HG03045 (cell line): ENCODE results near the gene DNAJB6.
"Not testable (repeated sequence)": the region's sequence is repeated elsewhere in the genome, so short reads cannot be mapped to it uniquely, and the experiment has no call there.

Experiments
- ATAC-seq: cut with Tn5 transposase; IDR thresholded peaks from one replicate; pipeline ENCODE4 v1.9.1; 2021; ENCODE audit warnings: mild to moderate bottlenecking, moderate library complexity; ENCODE audit not compliant: unreplicated experiment

The DNAJB6 gene

DNA sequence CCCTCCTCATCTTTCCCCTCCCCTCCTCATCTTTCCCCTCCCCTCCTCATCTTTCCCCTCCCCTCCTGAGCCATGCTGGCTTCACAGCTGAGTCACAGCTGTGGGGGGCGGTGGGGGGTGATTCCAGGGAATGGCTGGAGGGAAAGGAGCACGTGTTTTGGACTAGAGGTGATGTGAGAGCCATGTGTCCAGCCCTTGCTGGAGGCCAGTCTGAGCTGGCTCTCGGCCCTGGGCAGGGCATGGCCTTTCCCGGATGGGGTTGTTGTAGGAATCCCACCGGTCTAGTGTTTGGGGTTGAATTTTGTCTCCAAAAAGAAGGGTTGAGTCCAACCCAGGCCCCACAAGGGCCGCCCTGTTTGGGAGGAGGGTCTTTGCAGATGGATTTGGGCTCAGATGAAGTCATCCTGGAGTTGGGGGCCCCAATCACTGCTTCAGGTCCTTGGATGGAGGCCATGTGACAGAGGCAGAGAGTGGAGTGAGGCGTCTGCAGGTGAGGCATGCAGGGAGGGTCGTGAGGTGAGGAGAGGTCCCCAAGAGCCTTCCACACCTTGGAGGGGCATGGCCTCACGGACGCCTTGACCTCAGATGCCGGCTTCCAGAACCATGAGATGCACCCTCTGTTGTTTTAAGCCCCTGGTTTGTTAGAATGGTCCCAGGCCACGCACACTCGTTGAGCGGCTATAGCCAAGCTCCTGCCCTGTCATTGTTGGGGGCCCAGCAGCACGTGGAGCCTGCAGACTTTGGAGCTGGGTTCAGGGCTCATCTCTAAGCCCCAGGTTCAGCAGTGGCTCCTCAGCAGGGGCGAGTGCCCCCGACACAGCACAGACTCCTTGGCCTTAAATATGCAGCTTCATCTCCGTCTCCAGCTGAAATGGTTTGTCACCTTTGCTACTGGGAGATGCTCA, 101.6 kb downstream of the DNAJB6 start:
- no peak for ATAC-seq

DNA sequence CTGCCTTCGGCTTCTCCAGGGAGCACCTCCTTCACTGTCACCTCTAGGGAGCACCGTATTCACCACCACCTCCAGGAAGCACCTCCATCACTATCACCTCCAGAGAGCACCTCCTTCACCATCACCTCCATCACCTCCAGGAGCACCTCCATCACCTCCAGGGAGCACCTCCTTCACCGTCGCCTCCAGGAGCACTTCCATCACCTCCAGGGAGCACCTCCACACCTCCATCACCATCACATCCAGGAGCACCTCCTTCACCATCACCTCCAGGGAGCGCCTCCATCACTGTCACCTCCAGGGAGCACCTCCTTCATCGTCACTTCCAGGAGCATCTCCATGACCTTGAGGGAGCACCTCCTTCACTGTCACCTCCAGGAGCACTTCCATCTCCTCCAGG, 102.3 kb downstream of the DNAJB6 start:
- no peak for ATAC-seq

DNA sequence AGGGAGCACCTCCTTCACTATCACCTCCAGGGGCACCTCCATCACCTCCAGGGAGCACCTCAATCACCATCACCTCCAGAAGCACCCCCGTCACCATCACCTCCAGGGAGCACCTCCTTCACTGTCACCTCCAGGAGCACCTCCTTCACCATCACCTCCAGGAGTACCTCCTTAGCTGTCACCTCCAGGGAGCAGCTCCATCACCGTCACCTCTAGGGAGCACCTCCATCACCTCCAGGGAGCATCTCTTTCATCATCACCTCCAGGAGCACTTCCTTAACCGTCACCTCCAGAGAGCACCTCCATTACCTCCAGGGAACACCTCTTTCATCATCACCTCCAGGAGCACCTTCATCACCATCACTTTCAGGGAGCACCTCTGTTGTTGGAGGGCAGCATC, 103.0 kb downstream of the DNAJB6 start:
- ATAC-seq: no peak

DNA sequence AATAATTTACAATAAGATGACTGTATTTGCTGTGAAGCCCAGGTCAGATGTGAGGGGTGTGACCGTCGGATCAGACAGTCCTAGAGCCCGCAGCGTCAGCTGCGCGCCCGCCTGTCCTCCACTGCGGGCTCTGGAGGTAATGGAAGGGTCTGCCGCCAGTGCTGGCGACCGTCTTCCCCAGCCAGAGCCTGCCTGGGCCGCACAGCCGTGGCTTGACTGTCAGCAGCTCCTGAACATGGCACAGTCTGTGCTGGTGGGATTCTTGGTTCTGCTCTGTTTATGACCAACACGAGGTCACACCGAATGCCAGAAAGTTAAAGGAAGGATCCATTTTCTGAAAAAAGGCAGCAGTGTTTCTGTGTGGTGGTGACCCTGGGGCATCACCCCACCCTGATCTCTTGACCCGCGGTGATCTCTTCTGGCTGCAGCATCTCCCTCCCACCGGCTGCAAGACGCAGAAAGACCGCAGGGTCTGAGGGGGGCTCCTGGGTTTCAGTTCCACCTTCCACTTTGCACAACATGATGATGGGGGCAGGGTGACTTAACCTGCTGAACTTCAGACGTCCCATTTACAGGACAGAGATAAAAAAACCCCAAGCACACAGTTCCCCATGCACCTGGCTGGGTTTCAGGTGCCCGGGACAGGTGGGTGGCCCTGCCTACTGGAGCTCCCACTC, 103.7 kb downstream of the DNAJB6 start:
- no peak for ATAC-seq

DNA sequence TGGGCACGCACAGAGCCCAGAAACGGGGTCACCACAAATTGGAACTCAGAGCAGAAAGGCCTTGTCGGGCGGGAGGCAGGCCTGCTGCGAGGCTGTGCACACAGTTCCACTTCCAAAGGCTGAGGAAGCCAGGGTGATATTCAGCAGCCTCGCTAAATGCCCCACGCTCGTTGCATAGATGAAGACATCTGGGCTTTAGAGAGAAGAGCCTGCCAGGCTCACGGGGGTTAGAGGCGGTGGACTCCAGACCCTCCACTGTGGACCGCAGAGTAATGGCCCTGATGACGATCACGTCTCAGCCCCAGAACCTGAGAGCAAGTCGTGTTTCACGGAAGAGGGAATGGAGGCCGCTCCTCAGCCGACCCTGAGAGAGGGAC, 104.2 kb downstream of the DNAJB6 start:
- ATAC-seq: no peak

DNA sequence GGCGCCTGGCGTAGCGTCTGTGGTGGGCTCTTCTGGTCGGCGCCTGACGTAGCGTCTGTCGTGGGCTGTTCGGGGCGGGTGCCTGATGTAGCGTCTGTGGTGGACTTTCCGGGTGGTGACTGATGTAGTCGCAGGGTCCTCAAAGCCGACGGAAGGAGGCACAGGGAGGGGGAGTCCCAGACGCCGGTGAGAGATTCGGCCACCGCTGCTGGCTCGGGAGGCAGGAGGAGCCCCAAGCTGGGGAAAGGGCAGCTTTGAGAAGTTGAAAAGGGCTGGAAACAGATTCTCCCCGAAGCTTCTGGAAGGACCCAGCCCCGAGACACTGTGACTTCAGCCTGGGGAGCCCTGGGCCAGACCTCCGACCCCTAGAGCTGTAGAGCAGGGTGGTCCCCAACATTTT, 105.7 kb downstream of the DNAJB6 start:
- ATAC-seq: no peak

DNA sequence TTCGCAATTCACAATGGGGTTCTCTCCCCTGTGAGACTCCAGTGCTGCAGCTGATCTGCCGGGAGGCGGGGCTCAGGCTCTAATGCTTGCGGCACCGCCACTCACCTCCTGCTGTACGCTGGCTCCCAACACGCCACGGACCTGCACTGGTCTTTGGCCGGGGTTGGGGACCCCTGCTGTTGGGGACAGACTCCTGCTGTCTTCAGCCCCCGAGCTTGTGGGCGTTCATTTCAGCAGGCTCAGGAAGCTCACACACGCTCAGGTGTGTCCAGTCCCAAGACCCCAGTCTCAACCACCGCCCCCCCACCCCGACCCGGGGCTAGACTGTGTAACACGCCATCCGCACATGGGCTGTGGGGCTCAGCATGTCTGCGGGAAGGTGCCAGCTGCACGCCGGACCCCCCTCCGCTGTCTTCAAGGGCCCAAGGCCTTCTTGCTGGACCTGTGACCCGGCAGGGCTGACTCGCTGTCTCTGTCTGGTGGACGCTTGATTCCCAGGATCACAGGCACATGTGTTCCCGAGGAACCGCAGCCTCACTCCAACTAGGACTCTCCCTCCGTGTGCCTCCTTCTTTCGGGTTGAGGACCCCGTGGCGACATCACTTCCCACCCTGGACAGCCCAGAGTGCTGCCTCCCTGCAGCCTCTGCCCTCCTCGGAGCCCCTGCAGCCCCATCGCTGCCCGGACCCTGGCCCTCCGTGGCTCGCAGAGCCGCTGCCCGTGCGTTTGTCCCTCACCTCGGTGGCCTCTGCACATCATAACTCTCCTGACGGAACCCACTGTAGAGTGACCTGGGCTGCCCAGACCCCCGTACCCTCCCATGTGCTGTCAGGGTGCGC, 106.4 kb downstream of the DNAJB6 start:
- ATAC-seq: no peak

DNA sequence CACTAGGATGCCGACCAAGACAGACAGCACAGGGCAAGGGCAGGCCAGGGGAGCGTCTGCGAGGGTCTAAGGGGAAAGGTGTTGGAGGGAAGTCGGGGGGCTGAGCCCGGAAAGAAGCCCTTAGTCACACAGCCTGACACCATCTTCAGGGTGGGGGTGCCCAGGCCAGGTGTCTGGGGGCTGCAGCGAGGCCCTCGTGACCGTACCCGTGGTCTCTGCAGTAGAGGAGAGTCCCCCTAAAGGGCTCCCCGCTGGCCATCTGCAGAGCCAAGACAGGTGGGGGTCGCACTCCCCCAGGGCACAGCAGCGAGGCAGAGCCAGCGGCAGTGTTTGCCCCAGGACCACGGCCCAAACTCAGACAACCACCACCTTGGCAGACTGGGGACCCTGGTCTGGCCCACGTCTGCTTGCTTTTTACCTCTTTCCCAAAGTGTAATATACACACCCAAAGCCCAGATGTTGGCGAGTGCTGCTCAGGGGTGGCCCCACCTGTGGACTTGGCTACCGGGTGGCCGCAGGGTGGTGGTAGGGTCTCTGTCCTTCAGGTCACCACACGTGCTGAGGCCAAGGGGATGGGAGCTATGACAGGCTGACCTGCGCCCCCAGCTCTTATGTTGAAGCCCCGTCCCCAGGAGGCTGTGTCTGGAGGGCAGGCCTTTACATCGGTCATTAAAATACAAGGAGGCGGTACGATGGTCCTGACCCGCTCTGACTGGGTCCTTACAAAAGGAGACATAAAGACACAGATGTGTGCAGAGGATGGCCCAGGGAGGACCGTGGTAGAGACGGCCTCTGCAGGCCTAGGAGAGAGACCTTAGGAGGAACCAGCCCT, 107.4 kb downstream of the DNAJB6 start:
- no peak for ATAC-seq

DNA sequence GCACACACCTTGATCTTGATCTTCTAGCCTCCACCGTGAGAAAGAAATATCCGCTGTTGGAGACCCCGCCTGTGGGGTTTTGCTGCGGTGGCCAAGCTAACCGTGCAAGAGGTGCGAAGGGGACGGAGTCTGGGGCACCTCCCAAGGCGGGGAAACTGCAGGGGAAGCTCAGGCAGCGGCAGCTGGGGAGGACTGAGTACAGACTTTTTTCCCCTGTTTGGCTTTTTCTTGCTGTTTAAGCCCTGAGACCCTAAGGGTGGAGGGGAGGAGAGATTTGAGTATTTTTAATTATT, 108.0 kb downstream of the DNAJB6 start:
- no peak for ATAC-seq

DNA sequence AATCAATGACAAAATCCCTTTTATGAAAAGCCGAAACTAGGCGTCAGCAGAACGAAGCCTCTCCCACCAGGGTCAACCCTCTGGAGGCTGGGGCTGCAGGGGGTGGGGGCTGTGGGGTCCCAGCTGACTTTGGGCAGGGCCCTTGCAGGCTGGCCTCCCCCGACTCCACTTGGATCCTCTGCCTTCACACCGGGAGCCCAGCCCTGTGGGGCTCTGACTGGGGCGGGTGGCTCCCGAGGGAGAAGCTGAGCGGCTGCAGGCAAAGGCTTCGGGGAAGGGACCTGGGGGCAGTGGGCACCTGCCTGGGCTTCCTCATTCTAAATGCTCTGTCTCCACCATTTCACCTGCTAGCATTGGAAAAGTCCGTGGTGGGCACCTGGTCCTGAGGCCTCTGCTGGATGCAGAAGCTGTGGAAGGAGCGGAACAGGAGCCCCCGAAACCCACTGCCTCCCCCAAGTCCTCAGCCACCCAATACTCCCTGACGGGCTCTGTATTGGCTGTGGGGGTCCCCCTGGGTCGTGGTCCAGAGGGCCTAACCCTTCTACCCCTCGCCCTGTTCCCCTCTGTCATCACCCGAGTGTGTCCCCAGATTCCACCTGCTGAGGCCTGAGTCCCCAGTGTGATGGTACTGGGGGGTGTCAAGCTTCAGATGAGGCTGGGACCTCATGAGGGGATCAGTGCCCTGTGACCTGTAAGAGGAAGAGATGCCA, 108.6 kb downstream of the DNAJB6 start:
- no peak for ATAC-seq

DNA sequence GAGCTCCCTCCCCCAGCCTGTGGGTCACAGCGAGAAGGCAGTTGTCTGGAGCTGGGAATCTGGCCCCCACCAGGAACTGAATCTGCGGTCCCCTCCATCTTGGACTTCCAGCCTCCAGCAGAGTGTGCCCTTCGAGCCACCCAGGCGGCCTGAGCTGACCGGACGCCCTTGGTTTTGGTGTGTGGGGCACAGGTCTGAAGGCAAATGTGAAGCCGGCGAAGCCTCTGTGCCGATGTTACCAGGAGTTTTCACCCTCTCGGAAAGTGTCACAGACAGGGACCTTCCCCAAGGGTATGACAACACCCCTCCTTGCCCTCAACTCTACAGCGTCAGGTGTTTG, 109.1 kb downstream of the DNAJB6 start:
- ATAC-seq: no peak

DNA sequence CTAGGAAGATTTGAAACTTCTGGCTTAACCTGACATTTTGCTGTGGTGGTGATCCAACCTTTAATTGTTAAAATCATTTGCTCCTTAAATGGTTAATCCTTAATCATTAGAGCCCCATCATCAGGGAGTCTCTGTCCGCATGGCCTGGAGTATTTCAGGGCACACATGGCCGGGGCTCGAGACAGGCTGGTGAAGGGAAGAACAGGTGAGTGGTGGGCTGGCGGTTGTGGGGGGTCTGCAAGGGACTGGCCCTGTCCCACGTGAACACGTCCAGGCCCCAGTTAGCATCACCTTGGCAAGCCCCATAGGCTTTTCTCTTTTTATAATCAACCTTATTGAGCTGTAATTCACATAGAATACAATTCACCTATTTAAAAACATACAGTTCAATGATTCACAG, 109.5 kb downstream of the DNAJB6 start:
- ATAC-seq: no peak

DNA sequence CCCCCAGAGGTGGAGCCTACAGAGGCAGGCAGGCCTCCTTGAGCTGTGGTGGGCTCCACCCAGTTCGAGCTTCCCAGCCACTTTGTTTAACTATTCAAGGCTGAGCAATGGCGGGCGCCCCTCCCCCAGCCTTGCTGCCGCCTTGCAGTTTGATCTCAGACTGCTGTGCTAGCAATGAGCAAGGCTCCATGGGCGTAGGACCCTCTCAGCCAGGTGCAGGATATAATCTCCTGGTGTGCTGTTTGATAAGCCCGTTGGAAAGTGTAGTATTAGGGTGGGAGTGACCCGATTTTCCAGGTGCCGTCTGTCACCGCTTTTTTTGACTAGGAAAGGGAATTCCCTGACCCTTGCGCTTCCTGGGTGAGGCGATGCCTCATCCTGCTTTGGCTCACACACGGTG, 117.2 kb downstream of the DNAJB6 start:
- not testable (repeated sequence) for ATAC-seq

DNA sequence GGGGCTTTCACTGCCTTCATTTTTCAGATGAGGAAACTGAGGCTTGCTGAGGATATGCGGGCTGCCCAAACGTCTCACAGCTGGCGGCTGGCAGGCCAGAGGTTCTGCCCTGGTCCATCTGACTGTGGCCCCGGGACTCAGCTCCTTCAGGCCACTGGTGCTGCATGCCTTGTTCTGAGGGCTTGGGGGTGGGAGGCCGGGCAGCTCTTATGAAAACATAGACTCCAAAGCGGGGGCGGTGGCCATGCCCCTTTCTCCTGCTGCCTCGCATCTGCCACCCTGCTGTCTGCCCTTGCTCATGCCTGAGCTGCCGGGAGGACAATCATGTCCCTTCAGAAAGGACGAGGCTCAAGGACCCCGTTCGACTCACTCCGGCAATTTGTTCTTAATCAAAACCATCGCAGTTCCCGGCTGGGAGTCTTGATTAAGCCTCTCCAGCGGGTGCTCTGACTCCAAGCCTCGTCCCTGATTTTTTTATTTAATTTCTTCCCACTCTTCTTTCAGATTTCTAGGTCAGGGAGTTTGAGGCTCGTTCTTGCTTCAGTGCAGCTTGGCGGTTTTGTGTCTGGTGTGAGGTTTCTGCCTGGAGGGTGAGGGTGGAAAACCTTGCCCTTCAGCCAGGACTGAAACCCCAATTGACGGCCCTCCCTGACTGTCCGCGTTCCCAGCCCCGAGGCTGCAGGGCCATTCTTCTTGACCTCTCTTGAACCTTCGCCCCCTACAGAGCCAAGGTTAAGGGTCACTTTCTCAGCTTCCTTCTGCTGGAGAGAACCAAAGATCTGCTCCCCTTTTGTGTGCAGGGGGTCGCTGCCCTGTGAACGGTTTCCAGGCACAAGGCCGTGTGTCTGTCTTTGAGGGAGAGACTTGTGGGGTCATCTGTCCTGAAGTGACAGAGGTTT, 120.8 kb downstream of the DNAJB6 start:
- ATAC-seq: no peak

DNA sequence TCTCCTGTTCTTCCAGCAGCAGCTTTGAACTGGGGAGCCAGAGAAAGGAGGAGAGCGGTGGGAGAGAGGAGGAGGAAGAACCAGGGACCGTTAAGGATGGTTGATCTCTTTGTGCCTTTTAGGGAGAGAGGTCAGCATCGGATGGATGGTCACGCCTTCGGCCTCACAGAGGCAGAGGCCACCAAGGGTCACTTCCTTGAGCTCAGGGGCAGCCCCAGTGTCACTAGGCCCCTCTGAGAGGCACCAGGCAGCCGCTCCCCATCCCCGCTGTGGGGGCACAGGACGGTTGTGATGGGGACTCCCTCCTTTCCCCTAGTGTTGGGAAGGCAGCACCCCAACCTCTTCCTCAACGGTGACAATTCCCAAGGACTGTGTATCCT, 121.4 kb downstream of the DNAJB6 start:
- ATAC-seq: no peak

DNA sequence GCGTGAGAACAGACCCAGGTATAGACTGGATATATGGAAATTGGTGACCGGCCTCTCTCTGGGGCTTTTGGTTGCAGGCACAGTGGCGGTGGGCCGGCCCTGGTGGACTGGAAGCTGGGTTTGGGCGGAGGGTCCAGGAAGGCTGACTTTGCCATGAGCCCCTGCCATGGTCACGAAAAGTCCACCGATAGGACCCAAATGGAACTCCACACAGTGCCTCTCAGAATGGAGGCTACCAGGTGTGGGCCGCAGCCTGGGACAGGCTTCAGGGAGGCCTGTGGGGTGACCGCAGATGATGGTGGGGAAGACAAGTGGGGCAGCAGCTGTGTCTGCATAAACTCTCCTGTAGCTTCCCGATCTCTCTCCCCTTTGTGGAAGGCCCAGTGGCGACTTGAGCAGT, 123.2 kb downstream of the DNAJB6 start:
- ATAC-seq: no peak

DNA sequence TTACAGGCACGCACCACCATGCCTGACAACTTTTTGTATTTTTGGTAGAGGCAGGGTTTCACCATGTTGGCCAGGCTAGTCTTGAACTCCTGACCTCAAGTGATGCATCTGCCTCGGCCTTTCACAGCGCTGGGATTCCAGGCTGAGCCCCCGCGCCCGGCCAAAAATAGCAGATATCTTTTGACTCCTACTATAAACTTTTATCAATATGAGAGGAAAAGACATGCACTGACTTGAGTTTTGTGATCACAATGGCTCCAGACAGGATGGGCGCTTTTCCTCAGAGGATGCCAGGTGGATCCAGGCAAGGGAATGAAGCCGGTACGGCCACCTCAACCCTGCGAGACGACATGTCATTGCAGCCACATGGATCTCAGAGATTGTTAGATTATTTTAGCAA, 123.9 kb downstream of the DNAJB6 start:
- ATAC-seq: no peak

DNA sequence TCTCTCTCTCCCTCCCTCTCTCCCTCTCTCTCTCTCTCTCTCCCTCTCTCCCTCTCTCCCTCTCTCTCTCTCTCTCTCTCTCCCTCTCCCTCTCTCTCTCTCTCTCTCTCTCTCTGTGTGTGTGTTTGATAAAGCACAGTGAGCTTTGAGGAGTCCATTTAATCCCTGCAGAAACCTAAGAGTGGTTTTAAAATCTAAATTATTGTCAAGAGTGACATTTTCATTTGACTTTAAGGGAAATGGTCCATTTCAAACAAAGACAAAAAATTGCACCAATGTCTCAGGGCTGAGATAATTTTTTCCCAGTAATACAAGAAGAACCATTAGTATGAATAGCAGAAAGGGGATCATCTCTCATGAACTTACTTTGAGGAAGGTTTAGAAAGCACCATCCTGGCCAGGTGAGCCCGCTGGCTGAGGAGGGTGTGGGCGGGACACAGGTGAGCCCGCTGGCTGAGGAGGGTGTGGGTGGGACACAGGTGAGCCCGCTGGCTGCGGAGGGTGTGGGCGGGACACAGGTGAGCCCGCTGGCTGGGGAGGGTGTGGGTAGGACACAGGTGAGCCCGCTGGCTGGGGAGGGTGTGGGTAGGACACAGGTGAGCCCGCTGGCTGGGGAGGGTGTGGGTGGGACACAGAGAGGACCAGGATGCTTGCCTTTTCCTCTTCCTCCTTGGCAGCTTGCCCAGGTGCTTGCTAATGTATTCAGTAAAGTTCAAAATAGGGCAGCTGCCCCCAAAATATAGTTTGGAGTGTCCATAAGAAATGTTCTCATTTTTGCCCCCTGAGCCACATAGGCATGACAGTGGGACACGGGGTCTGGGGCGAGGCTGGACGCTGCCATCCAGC, 125.0 kb downstream of the DNAJB6 start:
- ATAC-seq: no peak

DNA sequence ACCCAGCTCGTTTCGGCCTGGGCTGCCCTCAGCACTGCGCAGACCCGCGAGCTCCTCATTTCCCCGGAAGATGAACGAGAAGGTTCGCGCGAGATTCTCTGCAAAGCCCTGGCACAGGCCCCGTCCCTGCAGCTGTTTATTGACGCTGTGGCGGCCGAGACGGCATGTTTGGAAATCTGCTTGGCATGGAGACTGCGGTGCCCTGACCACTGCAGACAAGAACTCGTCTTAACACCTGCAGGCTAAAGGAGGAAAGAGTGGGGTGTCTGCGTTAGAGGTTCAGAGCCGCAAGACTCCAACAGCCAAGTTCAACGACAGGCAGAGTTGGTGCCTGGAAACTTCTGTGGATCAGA, 125.6 kb downstream of the DNAJB6 start:
- no peak for ATAC-seq
